Lung (tissue), 16 donors: ENCODE results near the gene IL2RG. TPM values are rescaled to one million over a fixed set of nuclear protein-coding genes. Genes with fewer than 3 reads are reported as not detected.

ENCODE experiments used
- ATAC-seq: fragments of 200-7000 bp; cut with Tn5 transposase; one replicate; pipeline ENCODE4 v1.9.1; 2020; ENCODE audit warnings: moderate number of reproducible peaks; ENCODE audit not compliant: insufficient read depth, low FRiP score
- DNase-seq, 3 donors: peaks; one replicate each; pipeline ENCODE4 v3.0.0-alpha.2; 2013 to 2017
- H3K27ac ChIP-seq, 2 donors: one replicate each; pipeline ENCODE4 v1.5.1; 2013; ENCODE audit warnings: mild to moderate bottlenecking in 2 of 2, moderate library complexity in 2 of 2, control low read depth in 1 of 2, inconsistent platforms in 1 of 2, low read depth in 1 of 2, low read length in 1 of 2
- H3K27me3 ChIP-seq, 3 donors: one replicate each; pipeline ENCODE4 v1.5.1; 2013; ENCODE audit warnings: low read length in 2 of 3; ENCODE audit not compliant: control insufficient read depth in 3 of 3, insufficient read depth in 3 of 3
- H3K36me3 ChIP-seq, 4 donors: one replicate each; pipeline ENCODE4 v1.5.1; 2013; ENCODE audit warnings: low read length in 4 of 4, mild to moderate bottlenecking in 1 of 4, moderate library complexity in 1 of 4; ENCODE audit not compliant: control insufficient read depth in 4 of 4, insufficient read depth in 4 of 4
- H3K4me1 ChIP-seq, 5 donors: one replicate each; pipeline ENCODE4 v1.5.1; 2013; ENCODE audit warnings: low read length in 5 of 5, mild to moderate bottlenecking in 2 of 5, moderate library complexity in 1 of 5; ENCODE audit not compliant: control insufficient read depth in 5 of 5, insufficient read depth in 5 of 5
- H3K4me3 ChIP-seq: one replicate; pipeline ENCODE4 v1.5.1; 2013; ENCODE audit warnings: mild to moderate bottlenecking, control low read depth, moderate library complexity
- H3K9ac ChIP-seq, 2 donors: one replicate each; pipeline ENCODE4 v1.5.1; 2013; ENCODE audit warnings: low read length in 2 of 2, control low read depth in 1 of 2; ENCODE audit not compliant: insufficient read depth in 1 of 2
- H3K9me3 ChIP-seq, 4 donors: one replicate each; pipeline ENCODE4 v1.5.1; 2013; ENCODE audit warnings: low read length in 3 of 4, mild to moderate bottlenecking in 1 of 4, moderate library complexity in 1 of 4; ENCODE audit not compliant: control insufficient read depth in 4 of 4, insufficient read depth in 3 of 4
- WGBS, 2 donors: extraction: QIAGEN DNeasy Blood & Tissue Kit; methylation state at CpG; one replicate each; pipeline ENCODE4 v1.1.7; 2013; 5-methylcytosine and 5-hydroxymethylcytosine counted together
- long read RNA-seq, 5 donors: transcript quantifications; one replicate each; lab custom pipeline, GENCODE V29; 2026
- polyA plus RNA-seq, 2 donors: library from polyadenylated mRNA; stranded (reverse); fragments of 200-250 nt; gene quantifications; one replicate each; pipeline ENCODE4 v1.2.1, GENCODE V29; 2013
- total RNA-seq, 2 donors: library from RNA; depleted of rRNA in 1 of 2; stranded (reverse); fragments of >200 nt in 1 of 2; gene quantifications; one replicate each; pipeline ENCODE4 v1.2.1, GENCODE V29; 2014 to 2021
- TF ChIP-seq, protein P1 (sequence below): IDR thresholded peaks from 2 replicates; pipeline ENCODE4 v1.5.1; 2012; ENCODE audit warnings: mild to moderate bottlenecking; ENCODE audit errors: control extremely low read depth, extremely low read depth
- donor health status: control.
- donor health status: control.
- donor health status: Bipolar disorder and iron deficiency.
- donor health status: healthy.
- donor health status: DM: yes; HTN: yes; CAD: no.

The IL2RG gene
- total RNA-seq (10 to 100 TPM; 14.0 to 25.8 TPM), polyA plus RNA-seq (100 to 1,000 TPM in 1 of 2 donors, 10 to 100 TPM in 1; 13.5 to 136 TPM)
- long read RNA-seq, donor 1, partial matches to known transcripts, result 0 of 2 reads
- long read RNA-seq, donor 1, other reads (novel, unspliced or antisense), result 0 of 2 reads
- long read RNA-seq, donor 2, result 0 reads
- long read RNA-seq, donor 3, result 0 reads
- long read RNA-seq, donor 4, result 0 reads
- long read RNA-seq, donor 5, partial matches to known transcripts, result 0 of 1 reads
- long read RNA-seq, donor 5, other reads (novel, unspliced or antisense), result 0 of 1 reads

DNA sequence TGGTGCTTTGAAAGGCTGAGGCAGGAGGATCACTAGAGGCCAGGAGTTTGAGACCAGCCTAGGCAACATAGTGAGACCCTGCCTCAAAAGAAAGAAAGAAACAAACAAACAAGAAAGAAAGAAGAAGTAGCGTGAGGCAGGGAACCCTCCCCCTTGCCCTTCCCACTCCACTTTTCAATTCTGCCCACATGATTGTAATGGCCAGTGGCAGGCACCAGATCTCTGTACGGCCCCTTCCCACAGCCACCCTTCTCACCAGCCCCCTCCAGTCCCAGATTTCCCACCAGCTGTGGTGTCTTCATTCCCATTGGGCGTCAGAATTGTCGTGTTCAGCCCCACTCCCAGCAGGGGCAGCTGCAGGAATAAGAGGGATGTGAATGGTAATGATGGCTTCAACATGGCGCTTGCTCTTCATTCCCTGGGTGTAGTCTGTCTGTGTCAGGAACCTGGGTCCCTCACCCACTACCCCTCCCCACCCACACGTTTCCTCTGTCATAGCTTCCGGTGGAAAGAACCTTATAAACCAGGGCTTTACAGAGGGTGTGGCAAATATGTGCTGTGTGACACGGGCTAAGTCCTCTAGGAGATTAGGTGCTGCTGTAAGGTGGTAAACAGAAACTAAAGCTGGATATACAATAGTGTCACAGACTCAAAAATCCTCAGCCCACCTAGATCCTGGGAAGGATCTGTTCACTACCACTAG, at the start of gene IL2RG:
TSS of gene IL2RG (minus strand) at position 437 of the 703 bp plus-strand sequence. CDS start at position 399, 38 bp downstream.
- ATAC-seq (no peak), DNase-seq (no peak)
- H3K4me1 ChIP-seq, result peaks cover 0 to 5% (median 0%) of the 10 kb centered on the region in 5 donors
- H3K9ac ChIP-seq, result no peak within 1 kb of the TSS
- H3K36me3 ChIP-seq, result no peaks in the 10 kb centered on the region
- peaks cover 0 to 2% (median under 1%) of the 10 kb centered on the region in 4 donors for H3K9me3 ChIP-seq
- no peak within 1 kb of the TSS for H3K4me3 ChIP-seq
- TF ChIP-seq, protein P1, sequence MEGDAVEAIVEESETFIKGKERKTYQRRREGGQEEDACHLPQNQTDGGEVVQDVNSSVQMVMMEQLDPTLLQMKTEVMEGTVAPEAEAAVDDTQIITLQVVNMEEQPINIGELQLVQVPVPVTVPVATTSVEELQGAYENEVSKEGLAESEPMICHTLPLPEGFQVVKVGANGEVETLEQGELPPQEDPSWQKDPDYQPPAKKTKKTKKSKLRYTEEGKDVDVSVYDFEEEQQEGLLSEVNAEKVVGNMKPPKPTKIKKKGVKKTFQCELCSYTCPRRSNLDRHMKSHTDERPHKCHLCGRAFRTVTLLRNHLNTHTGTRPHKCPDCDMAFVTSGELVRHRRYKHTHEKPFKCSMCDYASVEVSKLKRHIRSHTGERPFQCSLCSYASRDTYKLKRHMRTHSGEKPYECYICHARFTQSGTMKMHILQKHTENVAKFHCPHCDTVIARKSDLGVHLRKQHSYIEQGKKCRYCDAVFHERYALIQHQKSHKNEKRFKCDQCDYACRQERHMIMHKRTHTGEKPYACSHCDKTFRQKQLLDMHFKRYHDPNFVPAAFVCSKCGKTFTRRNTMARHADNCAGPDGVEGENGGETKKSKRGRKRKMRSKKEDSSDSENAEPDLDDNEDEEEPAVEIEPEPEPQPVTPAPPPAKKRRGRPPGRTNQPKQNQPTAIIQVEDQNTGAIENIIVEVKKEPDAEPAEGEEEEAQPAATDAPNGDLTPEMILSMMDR, result no peak
- H3K27me3 ChIP-seq, result peaks cover 0 to 2% (median 0%) of the 10 kb centered on the region in 3 donors
- WGBS, 2 donors, result 31 to 47% methylated on average over 8 of the region's 8 CpGs
- peak within 1 kb of the TSS in 1 of 2 donors; percentile 46 for H3K27ac ChIP-seq

DNA sequence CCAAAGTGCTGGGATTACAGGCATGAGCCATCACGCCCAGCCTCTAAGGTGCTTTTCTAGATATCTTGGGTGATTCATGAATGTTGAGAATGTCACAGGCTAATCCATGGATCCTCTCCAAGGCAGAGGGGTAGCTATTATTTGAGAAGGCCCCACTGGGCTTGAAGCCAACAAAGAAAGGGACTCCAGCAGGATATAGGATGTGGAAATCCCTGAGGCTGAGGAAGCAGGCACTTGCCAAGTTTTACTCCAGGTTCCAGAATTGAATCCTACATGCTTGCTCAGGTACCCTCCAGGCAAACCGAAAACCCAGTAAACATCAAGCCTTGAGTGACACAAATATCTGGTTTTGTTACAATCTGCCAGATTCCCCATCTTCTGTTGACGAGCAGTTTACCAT, 49.1 kb upstream of the IL2RG start:
- TF ChIP-seq, protein P1, result no peak
- Histone ChIP-seq H3K4me1 (no peaks in the 10 kb centered on the region), H3K27ac (no peak overlapping the region), H3K9ac (no peak overlapping the region), H3K36me3 (peaks cover 0 to 5% (median 0%) of the 10 kb centered on the region in 4 donors), H3K9me3 (peaks cover 0 to 1% (median 0%) of the 10 kb centered on the region in 4 donors), H3K27me3 (peaks cover 0 to 3% (median 0%) of the 10 kb centered on the region in 3 donors), H3K4me3 (no peak overlapping the region)
- WGBS, 2 donors, result 79 to 88% methylated on average over 3 of the region's 3 CpGs
- DNase-seq, result peak in 2 of 3 donors; percentile 44 to 49
- no peak for ATAC-seq

DNA sequence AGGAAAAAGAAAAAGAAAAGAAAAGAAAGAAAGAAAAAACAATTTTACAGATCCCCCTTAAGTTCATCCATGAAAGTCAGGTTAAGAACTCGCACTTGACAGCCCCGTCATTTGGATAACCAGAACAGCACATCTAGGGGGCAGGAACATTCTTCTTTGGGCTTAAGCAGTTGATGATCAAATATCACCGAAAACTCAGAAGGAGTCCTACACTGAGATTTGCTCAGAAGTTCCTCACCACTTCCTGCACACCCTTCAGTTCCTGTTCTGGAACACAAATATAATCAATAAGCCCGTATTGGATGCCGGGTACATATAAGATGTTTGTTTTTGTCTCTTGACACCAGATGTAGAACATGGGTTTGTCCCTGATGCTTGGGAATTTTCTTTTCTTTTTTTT, 48.0 kb upstream of the IL2RG start:
- ATAC-seq (no peak), DNase-seq (no peak)
- WGBS, 2 donors, result 71% methylated on average over 5 of the region's 5 CpGs
- no peak overlapping the region for H3K4me3 ChIP-seq
- peaks cover 0 to 1% (median 0%) of the 10 kb centered on the region in 4 donors for H3K9me3 ChIP-seq
- H3K9ac ChIP-seq, result no peak overlapping the region
- H3K27me3 ChIP-seq, result peaks cover 0 to 3% (median 0%) of the 10 kb centered on the region in 3 donors
- no peaks in the 10 kb centered on the region for H3K4me1 ChIP-seq
- TF ChIP-seq, protein P1, result no peak
- H3K36me3 ChIP-seq, result peaks cover 0 to 5% (median 0%) of the 10 kb centered on the region in 4 donors
- no peak overlapping the region for H3K27ac ChIP-seq
